K562 (cell line): Measurements from ENCODE around the gene MTA1. TPM values are rescaled to one million over a fixed set of nuclear protein-coding genes. Genes with fewer than 3 reads are reported as not detected.

Source experiments
- EHMT2 ChIP-seq: fragments of 450-650 bp; IDR thresholded peaks from 2 replicates; pipeline ENCODE4 v1.6.1; 2018; ENCODE audit warnings: antibody characterized with exemption
- ESRRA ChIP-seq: fragments of 450-650 bp; IDR thresholded peaks from 2 replicates; pipeline ENCODE4 v1.6.1; 2014; ENCODE audit warnings: low read depth, mild to moderate bottlenecking, moderate library complexity, borderline replicate concordance
- GTF2A2 ChIP-seq: IDR thresholded peaks from 2 replicates; pipeline ENCODE4 v1.6.1; 2016; ENCODE audit warnings: mild to moderate bottlenecking, missing genetic modification characterization, missing compliant biosample characterization
- HOMEZ ChIP-seq: fragments of 250-450 bp; sonication (Bioruptor Pico); IDR thresholded peaks from 2 replicates; pipeline ENCODE4 v1.4.0; 2020; ENCODE audit warnings: mild to moderate bottlenecking, moderate library complexity
- KDM4B ChIP-seq, 2 experiments: fragments of 450-650 bp in 1 of 2; sonication (generic) in 1 of 2; IDR thresholded peaks; 2 replicates each; pipeline ENCODE4 v1.6.1; 2016 to 2017; ENCODE audit warnings: borderline replicate concordance in 2 of 2, antibody characterized with exemption in 1 of 2, low read depth in 1 of 2, mild to moderate bottlenecking in 1 of 2
- MECOM ChIP-seq: fragments of 250-450 bp; sonication (Bioruptor Pico); IDR thresholded peaks from 2 replicates; pipeline ENCODE4 v1.8.0; 2022; ENCODE audit warnings: inconsistent platforms
- MEIS2 ChIP-seq: fragments of 450-650 bp; IDR thresholded peaks from 2 replicates; pipeline ENCODE4 v1.6.1; 2014; ENCODE audit warnings: mild to moderate bottlenecking; ENCODE audit not compliant: partially characterized antibody
- MLLT1 ChIP-seq, 2 experiments: fragments of 450-650 bp; IDR thresholded peaks; 2 replicates each; pipeline ENCODE4 v1.6.1; 2016
- NCOA2 ChIP-seq, 2 experiments: fragments of 450-650 bp; IDR thresholded peaks; 2 replicates each; pipeline ENCODE4 v1.6.1; 2018; ENCODE audit warnings: mild to moderate bottlenecking in 2 of 2, moderate library complexity in 1 of 2; ENCODE audit not compliant: partially characterized antibody in 2 of 2
- NR2F6 ChIP-seq: fragments of 450-650 bp; formaldehyde crosslinking; IDR thresholded peaks from 2 replicates; pipeline ENCODE4 v1.4.0; 2020; ENCODE audit warnings: mild to moderate bottlenecking
- POLR2AphosphoS2 ChIP-seq: IDR thresholded peaks from 2 replicates; pipeline ENCODE4 v1.6.1; 2012; ENCODE audit warnings: low read length, improper control_type of control experiment
- PRMT5 ChIP-seq: sonication (generic); formaldehyde crosslinking; IDR thresholded peaks from 2 replicates; pipeline ENCODE4 v1.5.0; 2020; ENCODE audit warnings: missing genetic modification reagents
- RBM39 ChIP-seq: fragments of 200-400 bp; formaldehyde crosslinking; optimal IDR thresholded peaks from 2 replicates; pipeline ENCODE3; 2018; ENCODE audit warnings: low read depth, low read length
- SIN3B ChIP-seq: fragments of 450-650 bp; IDR thresholded peaks from 2 replicates; pipeline ENCODE4 v1.6.1; 2017; ENCODE audit warnings: low read depth, mild to moderate bottlenecking, moderate library complexity
- STAT5B ChIP-seq: fragments of 250-450 bp; sonication (Bioruptor Pico); IDR thresholded peaks from 2 replicates; pipeline ENCODE4 v1.8.0; 2021; ENCODE audit warnings: mild to moderate bottlenecking, inconsistent platforms
- TCF15 ChIP-seq: fragments of 250-450 bp; sonication (Bioruptor Pico); IDR thresholded peaks from 2 replicates; pipeline ENCODE4 v1.8.0; 2022; ENCODE audit warnings: moderate library complexity, mild to moderate bottlenecking, inconsistent platforms
- TCF7 ChIP-seq: sonication (generic); IDR thresholded peaks from 2 replicates; pipeline ENCODE4 v1.6.1; 2016; ENCODE audit warnings: antibody characterized with exemption, borderline replicate concordance
- USF1 ChIP-seq: sonication (generic); formaldehyde crosslinking; IDR thresholded peaks from 2 replicates; pipeline ENCODE4 v1.9.0; 2022; ENCODE audit warnings: mild to moderate bottlenecking, missing genetic modification reagents
- XRCC5 ChIP-seq: fragments of 200-400 bp; formaldehyde crosslinking; IDR thresholded peaks from 2 replicates; pipeline ENCODE4 v1.6.1; 2017; ENCODE audit warnings: low read depth, mild to moderate bottlenecking, low read length
- ZNF212 ChIP-seq: fragments of 450-650 bp; formaldehyde crosslinking; IDR thresholded peaks from 2 replicates; pipeline ENCODE4 v1.4.0; 2020; ENCODE audit warnings: mild to moderate bottlenecking
- ZNF3 ChIP-seq: fragments of 250-450 bp; sonication (Bioruptor Pico); IDR thresholded peaks from 2 replicates; pipeline ENCODE4 v1.5.0; 2021; ENCODE audit warnings: mild to moderate bottlenecking, moderate library complexity
- ZNF695 ChIP-seq: fragments of 450-650 bp; formaldehyde crosslinking; IDR thresholded peaks from 2 replicates; pipeline ENCODE4 v1.4.0; 2020; ENCODE audit warnings: mild to moderate bottlenecking, moderate library complexity
- ZNF740 ChIP-seq, 3 experiments: fragments of 200-800 bp in 1 of 3; sonication (Bioruptor generic) in 1 of 3; sonication (generic) in 1 of 3; formaldehyde crosslinking in 1 of 3; IDR thresholded peaks; 2 replicates each; pipeline versions ENCODE4 v1.6.1 to v1.8.0; 2016 to 2022; ENCODE audit warnings: mild to moderate bottlenecking in 2 of 3, missing compliant biosample characterization in 2 of 3, missing genetic modification characterization in 2 of 3, missing genetic modification reagents in 1 of 3
- polyA plus RNA-seq, 8 experiments: library from polyadenylated mRNA; depleted of rRNA in 4 of 8; stranded (reverse) in 5 of 8; unstranded in 3 of 8; fragments of >200 nt; fragmentation: Nextera tagmentation in 2 of 8; fragmentation: Illumina TruSeq in 1 of 8; extraction: Ambion mirVana in 2 of 8; extraction: Trizol in 1 of 8; gene quantifications; 2 replicates each; pipeline versions ENCODE4 v1.2.1 to v1.2.3, GENCODE V29; 2011 to 2014; ENCODE audit warnings: inconsistent platforms in 1 of 8, missing spikeins in 1 of 8
- total RNA-seq, 7 experiments: library from RNA; depleted of rRNA in 6 of 7; stranded (reverse); fragments of >200 nt in 6 of 7; fragmentation: Illumina TruSeq in 2 of 7; extraction: Trizol in 2 of 7; gene quantifications; 2 replicates each; pipeline versions ENCODE4 v1.2.1 to v1.2.3, GENCODE V29; 2011 to 2021; ENCODE audit warnings: low replicate concordance in 1 of 7

MTA1 gene
- total and polyA plus RNA-seq, 9 of the 15 experiments (the other 6 are each of a cell fraction or from before 2014, with no cell fraction given), result 0.13 to 118 (median 32.3) TPM

GRCh38 chr14:105490572-105491365 lies 71.1 kb downstream of the MTA1 start, which contains the start of gene TEDC1 (continued):
- TF ChIP-seq TCF7 (no peak; the same call in 1 of the 2 replicates), NR2F6 (no peak), ZNF212 (CRISPR knock-in tag) (no peak), PRMT5 (CRISPR knock-in tag) (no peak), MLLT1 (IDR thresholded peaks at IDR 0.05) (peak in 1 of 2 experiments; percentile 85; a peak in 1 of 4 replicates), ZNF695 (no peak), EHMT2 (no peak), XRCC5 (no peak), USF1 (CRISPR knock-in tag) (peak; percentile 33; the same call in 1 of the 2 replicates), POLR2AphosphoS2 (no peak), ESRRA (peak; percentile 70; the same call in 1 of the 2 replicates), NCOA2 (IDR thresholded peaks at IDR 0.05; ENCODE audit: partially characterized antibody in 2 of 2) (no peak), ZNF3 (no peak), STAT5B (CRISPR knock-in tag) (no peak), SIN3B (peak; percentile 84; the same call in 1 of the 2 replicates), KDM4B (IDR thresholded peaks at IDR 0.05; ENCODE audit: borderline replicate concordance in 2 of 2, low read depth in 1 of 2) (no peak), MECOM (CRISPR knock-in tag) (no peak), HOMEZ (CRISPR knock-in tag) (no peak), ZNF740 (CRISPR knock-in tag; IDR thresholded peaks at IDR 0.05) (no peak), ZNF740 (tag; IDR thresholded peaks at IDR 0.05) (no peak), TCF15 (CRISPR knock-in tag) (no peak), MEIS2 (peak; percentile 68), RBM39 (no peak), GTF2A2 (0 out of 2 replicates have a peak, but pooled peaks have one; percentile 24)
